GM12872 (cell line): ENCODE measurements around the gene FBXO30.

Source experiments
- TF ChIP-seq, protein P1 (sequence below): IDR thresholded peaks from 3 replicates; pipeline ENCODE4 v1.5.1; 2011; ENCODE audit warnings: low read depth, mild to moderate bottlenecking, low read length, moderate library complexity; ENCODE audit not compliant: insufficient read depth

Gene FBXO30

DNA sequence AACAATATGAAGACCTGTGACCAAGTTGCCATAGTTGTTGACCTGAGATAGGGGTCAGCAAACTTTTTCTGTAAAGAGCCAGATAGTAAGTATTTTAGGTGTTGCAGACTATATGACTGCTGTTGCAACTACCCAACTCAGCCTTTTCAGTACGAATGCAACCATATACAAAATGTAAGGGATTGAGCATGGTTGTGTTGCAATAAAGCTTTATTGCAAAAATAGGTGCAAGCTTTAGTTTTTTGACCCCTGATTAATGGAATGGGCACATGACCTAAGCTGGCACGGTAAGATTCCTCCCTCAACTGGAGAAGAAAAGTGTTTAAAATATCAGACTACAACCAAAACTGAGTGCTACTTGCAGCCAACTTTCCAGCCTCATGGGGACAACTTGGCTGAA lies 62.0 kb downstream of the FBXO30 start:
- TF ChIP-seq, protein P1, sequence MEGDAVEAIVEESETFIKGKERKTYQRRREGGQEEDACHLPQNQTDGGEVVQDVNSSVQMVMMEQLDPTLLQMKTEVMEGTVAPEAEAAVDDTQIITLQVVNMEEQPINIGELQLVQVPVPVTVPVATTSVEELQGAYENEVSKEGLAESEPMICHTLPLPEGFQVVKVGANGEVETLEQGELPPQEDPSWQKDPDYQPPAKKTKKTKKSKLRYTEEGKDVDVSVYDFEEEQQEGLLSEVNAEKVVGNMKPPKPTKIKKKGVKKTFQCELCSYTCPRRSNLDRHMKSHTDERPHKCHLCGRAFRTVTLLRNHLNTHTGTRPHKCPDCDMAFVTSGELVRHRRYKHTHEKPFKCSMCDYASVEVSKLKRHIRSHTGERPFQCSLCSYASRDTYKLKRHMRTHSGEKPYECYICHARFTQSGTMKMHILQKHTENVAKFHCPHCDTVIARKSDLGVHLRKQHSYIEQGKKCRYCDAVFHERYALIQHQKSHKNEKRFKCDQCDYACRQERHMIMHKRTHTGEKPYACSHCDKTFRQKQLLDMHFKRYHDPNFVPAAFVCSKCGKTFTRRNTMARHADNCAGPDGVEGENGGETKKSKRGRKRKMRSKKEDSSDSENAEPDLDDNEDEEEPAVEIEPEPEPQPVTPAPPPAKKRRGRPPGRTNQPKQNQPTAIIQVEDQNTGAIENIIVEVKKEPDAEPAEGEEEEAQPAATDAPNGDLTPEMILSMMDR: no peak

DNA sequence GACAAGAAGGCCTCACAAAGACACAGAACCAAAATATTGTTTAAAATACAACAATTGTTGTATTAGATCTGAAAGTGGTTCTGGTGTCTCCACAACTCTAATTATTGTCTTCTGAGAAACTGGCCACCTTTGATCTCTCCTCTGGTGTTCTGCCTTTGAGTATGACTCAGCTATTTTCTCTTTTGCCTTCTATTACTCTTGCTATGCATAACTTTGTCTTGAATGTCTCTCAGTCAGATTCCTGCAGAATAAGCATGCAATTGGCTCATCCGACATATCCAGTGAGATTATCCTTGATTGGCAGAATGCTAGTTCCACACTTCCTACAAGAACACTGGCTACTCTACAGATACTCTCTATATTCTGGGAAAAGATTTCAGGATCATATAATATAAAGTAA lies 65.0 kb downstream of the FBXO30 start:
- TF ChIP-seq, protein P1: no peak

DNA sequence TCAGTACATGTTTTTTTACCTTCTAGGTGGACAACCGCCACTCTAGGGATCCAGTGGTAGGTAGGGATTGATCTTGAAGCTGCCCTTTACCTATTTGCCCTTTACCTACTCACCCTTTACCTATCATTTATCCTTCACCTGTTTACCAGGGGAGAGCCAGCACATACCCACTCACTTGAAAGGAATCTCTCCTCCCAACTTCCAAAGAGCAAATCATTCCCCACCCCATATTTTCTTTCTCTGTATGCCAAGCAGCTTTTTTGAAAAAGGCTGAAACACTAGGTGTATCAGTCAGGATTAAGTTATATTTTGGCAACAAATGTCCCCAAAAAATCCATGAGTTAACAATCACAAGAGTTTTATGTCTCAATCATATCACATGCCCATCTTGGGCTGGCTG lies 68.7 kb downstream of the FBXO30 start:
- TF ChIP-seq, protein P1: no peak

DNA sequence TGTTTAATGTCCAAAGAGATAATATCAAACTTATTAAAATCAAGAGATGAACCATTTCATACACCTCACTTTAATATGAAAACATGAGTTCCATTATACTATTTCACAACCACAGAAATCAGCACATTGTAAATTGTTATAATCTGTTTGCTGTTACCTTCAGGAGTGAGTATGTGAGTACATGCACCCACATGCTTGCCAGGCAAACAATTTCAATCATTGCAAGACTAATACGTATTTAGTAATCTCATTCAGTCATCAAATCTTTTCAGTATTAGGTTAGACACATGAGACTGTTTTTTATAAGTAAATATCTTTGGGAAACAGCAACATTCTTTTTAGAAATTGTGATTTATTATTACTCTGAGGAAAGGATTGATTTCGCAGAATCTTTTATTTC lies 70.0 kb downstream of the FBXO30 start:
- TF ChIP-seq, protein P1: no peak
